ENCODE results near the gene TMEM176B.
A peak's percentile ranks its signal among the peaks of the same experiment; 100 is the strongest.

TMEM176B gene

GRCh38 chr7:150804802-150805201, 4.6 kb upstream of the TMEM176B start:
- H3K14ac ChIP-seq (ENCODE audit: low read length): no peak overlapping the region
- no peak overlapping the region for H2AFZ ChIP-seq (ENCODE audit: insufficient read depth, low read length, poor library complexity)
- no peak overlapping the region for H3K4me2 ChIP-seq (ENCODE audit: low read length)
- no peak overlapping the region for H3K4ac ChIP-seq (ENCODE audit: low read depth, low read length)
- H3K9me3 ChIP-seq (ENCODE audit: insufficient read depth, low read depth, low read length): peaks cover 11% of the 10 kb centered on the region
- no peak overlapping the region for H3K27ac ChIP-seq (ENCODE audit: low read depth, low read length)
- no peak overlapping the region for H2BK12ac ChIP-seq (ENCODE audit: low read length)
- no peak overlapping the region for H2BK5ac ChIP-seq (ENCODE audit: low read depth, low read length, poor library complexity)
- peaks cover 29% of the 10 kb centered on the region for H3K27me3 ChIP-seq (ENCODE audit: insufficient read depth, low read length)
- no peak for DNase-seq
- no peak overlapping the region for H2BK120ac ChIP-seq (ENCODE audit: insufficient read depth, low read length, poor library complexity)
- no peak overlapping the region for H2AK5ac ChIP-seq (ENCODE audit: low read length)
- no peaks in the 10 kb centered on the region for H3K79me2 ChIP-seq (ENCODE audit: control insufficient read depth, insufficient read depth, low read length, poor library complexity)
- no peak overlapping the region for H3K9ac ChIP-seq (ENCODE audit: low read length)
- no peak overlapping the region for H3K23ac ChIP-seq (ENCODE audit: low read length)
- WGBS (ENCODE audit: extremely low coverage, insufficient coverage, insufficient read length): no CpG with 5 or more reads among the region's 5 CpGs
- no peak overlapping the region for H3K18ac ChIP-seq (ENCODE audit: low read length)
- no peak overlapping the region for H4K12ac ChIP-seq (ENCODE audit: low read depth, low read length)
- H4K91ac ChIP-seq (ENCODE audit: low read depth, low read length): no peak overlapping the region
- no peaks in the 10 kb centered on the region for H3K79me1 ChIP-seq (ENCODE audit: low read length)
- no peak overlapping the region for H3K4me3 ChIP-seq (ENCODE audit: low read depth, low read length)
- no peaks in the 10 kb centered on the region for H3K36me3 ChIP-seq (ENCODE audit: control insufficient read depth in 1 of 2, insufficient read depth in 2 of 2, low read length in 2 of 2)
- no peak overlapping the region for H4K8ac ChIP-seq (ENCODE audit: low read depth, low read length)
- H3K4me1 ChIP-seq (ENCODE audit: control insufficient read depth in 1 of 2, insufficient read depth in 2 of 2, low read length in 2 of 2): peaks cover 6 to 9% of the 10 kb centered on the region in 2 experiments

- Histone ChIP-seq H3K4me1 (ENCODE audit: control insufficient read depth in 1 of 2, insufficient read depth in 2 of 2, low read length in 2 of 2) (peaks cover 6 to 9% of the 10 kb centered on the region in 2 experiments), H2AFZ (ENCODE audit: insufficient read depth, low read length, poor library complexity) (no peak overlapping the region), H2AK5ac (ENCODE audit: low read length) (no peak overlapping the region), H3K4me3 (ENCODE audit: low read depth, low read length) (no peak overlapping the region), H3K23ac (ENCODE audit: low read length) (no peak overlapping the region), H4K8ac (ENCODE audit: low read depth, low read length) (no peak overlapping the region), H3K79me2 (ENCODE audit: control insufficient read depth, insufficient read depth, low read length, poor library complexity) (no peaks in the 10 kb centered on the region), H3K9ac (ENCODE audit: low read length) (no peak overlapping the region), H2BK12ac (ENCODE audit: low read length) (no peak overlapping the region), H3K18ac (ENCODE audit: low read length) (no peak overlapping the region), H3K27me3 (ENCODE audit: insufficient read depth, low read length) (peaks cover 36% of the 10 kb centered on the region), H3K36me3 (ENCODE audit: control insufficient read depth in 1 of 2, insufficient read depth in 2 of 2, low read length in 2 of 2) (no peaks in the 10 kb centered on the region), H3K14ac (ENCODE audit: low read length) (no peak overlapping the region), H2BK5ac (ENCODE audit: low read depth, low read length, poor library complexity) (no peak overlapping the region), H4K91ac (ENCODE audit: low read depth, low read length) (no peak overlapping the region), H3K9me3 (ENCODE audit: insufficient read depth, low read depth, low read length) (peaks cover 11% of the 10 kb centered on the region), H3K4me2 (ENCODE audit: low read length) (no peak overlapping the region), H3K27ac (ENCODE audit: low read depth, low read length) (no peak overlapping the region), H3K4ac (ENCODE audit: low read depth, low read length) (no peak overlapping the region), H2BK120ac (ENCODE audit: insufficient read depth, low read length, poor library complexity) (no peak overlapping the region), H3K79me1 (ENCODE audit: low read length) (no peaks in the 10 kb centered on the region), H4K12ac (ENCODE audit: low read depth, low read length) (no peak overlapping the region)
- no CpG with 5 or more reads among the region's 10 CpGs for WGBS (ENCODE audit: extremely low coverage, insufficient coverage, insufficient read length)
- DNase-seq: no peak
Observed at GRCh38 chr7:150803161-150803860, 3.1 kb upstream of the TMEM176B start.

- H3K9me3 ChIP-seq (ENCODE audit: insufficient read depth, low read depth, low read length): peaks cover 7% of the 10 kb centered on the region
- no peak overlapping the region for H2BK5ac ChIP-seq (ENCODE audit: low read depth, low read length, poor library complexity)
- no CpG with 5 or more reads among the region's 12 CpGs for WGBS (ENCODE audit: extremely low coverage, insufficient coverage, insufficient read length)
- H3K79me1 ChIP-seq (ENCODE audit: low read length): no peaks in the 10 kb centered on the region
- H2AFZ ChIP-seq (ENCODE audit: insufficient read depth, low read length, poor library complexity): no peak overlapping the region
- peaks cover 36% of the 10 kb centered on the region for H3K27me3 ChIP-seq (ENCODE audit: insufficient read depth, low read length)
- no peak overlapping the region for H3K18ac ChIP-seq (ENCODE audit: low read length)
- DNase-seq: no peak
- no peaks in the 10 kb centered on the region for H3K79me2 ChIP-seq (ENCODE audit: control insufficient read depth, insufficient read depth, low read length, poor library complexity)
- H3K27ac ChIP-seq (ENCODE audit: low read depth, low read length): no peak overlapping the region
- no peak overlapping the region for H3K4ac ChIP-seq (ENCODE audit: low read depth, low read length)
- H2BK120ac ChIP-seq (ENCODE audit: insufficient read depth, low read length, poor library complexity): no peak overlapping the region
- no peak overlapping the region for H2AK5ac ChIP-seq (ENCODE audit: low read length)
- H3K4me1 ChIP-seq (ENCODE audit: control insufficient read depth in 1 of 2, insufficient read depth in 2 of 2, low read length in 2 of 2): peaks cover 6 to 9% of the 10 kb centered on the region in 2 experiments
- H3K9ac ChIP-seq (ENCODE audit: low read length): peak overlapping the region; percentile 16
- H3K4me2 ChIP-seq (ENCODE audit: low read length): no peak overlapping the region
- no peak overlapping the region for H3K14ac ChIP-seq (ENCODE audit: low read length)
- no peak overlapping the region for H2BK12ac ChIP-seq (ENCODE audit: low read length)
- no peak overlapping the region for H4K91ac ChIP-seq (ENCODE audit: low read depth, low read length)
- no peak overlapping the region for H3K23ac ChIP-seq (ENCODE audit: low read length)
- no peak overlapping the region for H4K12ac ChIP-seq (ENCODE audit: low read depth, low read length)
- no peaks in the 10 kb centered on the region for H3K36me3 ChIP-seq (ENCODE audit: control insufficient read depth in 1 of 2, insufficient read depth in 2 of 2, low read length in 2 of 2)
- H4K8ac ChIP-seq (ENCODE audit: low read depth, low read length): no peak overlapping the region
- H3K4me3 ChIP-seq (ENCODE audit: low read depth, low read length): no peak overlapping the region
Observed at GRCh38 chr7:150801946-150802771, 2.0 kb upstream of the TMEM176B start.

GRCh38 chr7:150801242-150801945, 1.2 kb upstream of the TMEM176B start:
- Histone ChIP-seq H3K27ac (ENCODE audit: low read depth, low read length) (no peak overlapping the region), H3K4me1 (ENCODE audit: control insufficient read depth in 1 of 2, insufficient read depth in 2 of 2, low read length in 2 of 2) (peaks cover 6 to 9% of the 10 kb centered on the region in 2 experiments), H2BK120ac (ENCODE audit: insufficient read depth, low read length, poor library complexity) (no peak overlapping the region), H2AFZ (ENCODE audit: insufficient read depth, low read length, poor library complexity) (no peak overlapping the region), H3K4ac (ENCODE audit: low read depth, low read length) (no peak overlapping the region), H4K12ac (ENCODE audit: low read depth, low read length) (no peak overlapping the region), H2AK5ac (ENCODE audit: low read length) (no peak overlapping the region), H3K79me1 (ENCODE audit: low read length) (no peaks in the 10 kb centered on the region), H3K23ac (ENCODE audit: low read length) (no peak overlapping the region), H3K27me3 (ENCODE audit: insufficient read depth, low read length) (peaks cover 36% of the 10 kb centered on the region), H3K4me3 (ENCODE audit: low read depth, low read length) (no peak overlapping the region), H3K18ac (ENCODE audit: low read length) (no peak overlapping the region), H3K14ac (ENCODE audit: low read length) (no peak overlapping the region), H3K4me2 (ENCODE audit: low read length) (no peak overlapping the region), H3K9me3 (ENCODE audit: insufficient read depth, low read depth, low read length) (peaks cover 7% of the 10 kb centered on the region), H2BK5ac (ENCODE audit: low read depth, low read length, poor library complexity) (no peak overlapping the region), H4K91ac (ENCODE audit: low read depth, low read length) (no peak overlapping the region), H3K36me3 (ENCODE audit: control insufficient read depth in 1 of 2, insufficient read depth in 2 of 2, low read length in 2 of 2) (no peaks in the 10 kb centered on the region), H3K79me2 (ENCODE audit: control insufficient read depth, insufficient read depth, low read length, poor library complexity) (no peaks in the 10 kb centered on the region), H3K9ac (ENCODE audit: low read length) (no peak overlapping the region), H4K8ac (ENCODE audit: low read depth, low read length) (no peak overlapping the region), H2BK12ac (ENCODE audit: low read length) (no peak overlapping the region)
- DNase-seq: no peak
- WGBS (ENCODE audit: extremely low coverage, insufficient coverage, insufficient read length): no CpG with 5 or more reads among the region's 26 CpGs
